ENCODE results near the gene ARHGEF11. TPM values are rescaled to one million over a fixed set of nuclear protein-coding genes. Genes with fewer than 3 reads are reported as not detected.

Gene ARHGEF11
- total RNA-seq, 6 donors from 2014 or later, result 39.2 to 170 (median 50.9) TPM

DNA sequence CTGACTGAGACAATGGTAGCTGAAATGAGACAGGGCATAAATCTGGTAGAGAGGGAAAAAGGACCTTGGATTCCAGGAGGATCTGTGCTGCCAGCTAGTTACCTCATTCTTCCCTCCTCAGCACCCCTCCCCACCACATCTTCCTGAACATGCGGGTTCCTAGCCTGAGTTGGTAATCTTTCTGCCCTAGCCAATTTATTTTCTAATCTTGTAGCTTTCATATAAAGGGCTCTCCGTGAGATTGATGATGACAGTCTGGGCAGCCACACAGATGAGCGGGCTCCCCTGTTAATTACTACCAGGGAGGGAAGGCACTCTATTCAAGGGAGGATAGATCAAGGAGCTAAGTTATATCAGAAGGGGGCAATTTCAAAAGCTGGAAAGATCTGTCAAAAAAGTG lies 20.2 kb downstream of the ARHGEF11 start:
- 69 to 72% methylated on average over 3 of the region's 3 CpGs for WGBS, 2 donors
- no peak overlapping the region for H3K4me3 ChIP-seq
- no peaks in the 10 kb centered on the region for H3K36me3 ChIP-seq
- ATAC-seq (ENCODE audit: low FRiP score in 2 of 2), result peak in 1 of 2 donors; percentile 69
- no peak overlapping the region for H3K27ac ChIP-seq
- DNase-seq, result no peak
- H3K27me3 ChIP-seq, result no peaks in the 10 kb centered on the region
- TF ChIP-seq POLR2A (IDR thresholded peaks at IDR 0.05) (no peak), EP300 (IDR thresholded peaks at IDR 0.05) (no peak)
- TF ChIP-seq, protein P1, sequence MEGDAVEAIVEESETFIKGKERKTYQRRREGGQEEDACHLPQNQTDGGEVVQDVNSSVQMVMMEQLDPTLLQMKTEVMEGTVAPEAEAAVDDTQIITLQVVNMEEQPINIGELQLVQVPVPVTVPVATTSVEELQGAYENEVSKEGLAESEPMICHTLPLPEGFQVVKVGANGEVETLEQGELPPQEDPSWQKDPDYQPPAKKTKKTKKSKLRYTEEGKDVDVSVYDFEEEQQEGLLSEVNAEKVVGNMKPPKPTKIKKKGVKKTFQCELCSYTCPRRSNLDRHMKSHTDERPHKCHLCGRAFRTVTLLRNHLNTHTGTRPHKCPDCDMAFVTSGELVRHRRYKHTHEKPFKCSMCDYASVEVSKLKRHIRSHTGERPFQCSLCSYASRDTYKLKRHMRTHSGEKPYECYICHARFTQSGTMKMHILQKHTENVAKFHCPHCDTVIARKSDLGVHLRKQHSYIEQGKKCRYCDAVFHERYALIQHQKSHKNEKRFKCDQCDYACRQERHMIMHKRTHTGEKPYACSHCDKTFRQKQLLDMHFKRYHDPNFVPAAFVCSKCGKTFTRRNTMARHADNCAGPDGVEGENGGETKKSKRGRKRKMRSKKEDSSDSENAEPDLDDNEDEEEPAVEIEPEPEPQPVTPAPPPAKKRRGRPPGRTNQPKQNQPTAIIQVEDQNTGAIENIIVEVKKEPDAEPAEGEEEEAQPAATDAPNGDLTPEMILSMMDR (IDR thresholded peaks at IDR 0.05), result no peak
- H3K9me3 ChIP-seq, result peaks cover 6 to 18% (median 10%) of the 10 kb centered on the region in 4 donors
- peaks cover 0 to 10% (median 0%) of the 10 kb centered on the region in 4 donors for H3K4me1 ChIP-seq

DNA sequence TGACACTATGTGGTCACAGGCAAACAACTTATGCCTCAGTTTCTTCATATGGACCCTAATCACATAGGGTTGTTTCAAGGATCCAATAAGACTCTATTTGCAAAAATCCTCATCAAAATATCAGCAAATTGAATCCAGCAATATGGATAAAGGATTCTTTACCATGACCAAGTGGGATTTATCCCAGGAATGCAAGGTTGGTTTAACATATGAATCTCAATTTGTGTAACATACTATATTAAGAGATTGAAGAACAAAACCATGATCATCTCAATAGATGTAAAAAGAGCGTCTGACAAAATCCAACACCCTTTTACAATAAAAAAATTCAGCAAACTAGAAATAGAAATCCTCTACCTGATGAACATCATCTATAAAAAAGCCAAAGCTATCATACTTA lies 23.9 kb downstream of the ARHGEF11 start:
- WGBS, 2 donors, result 94 to 97% methylated on average over 1 of the region's 1 CpG

DNA sequence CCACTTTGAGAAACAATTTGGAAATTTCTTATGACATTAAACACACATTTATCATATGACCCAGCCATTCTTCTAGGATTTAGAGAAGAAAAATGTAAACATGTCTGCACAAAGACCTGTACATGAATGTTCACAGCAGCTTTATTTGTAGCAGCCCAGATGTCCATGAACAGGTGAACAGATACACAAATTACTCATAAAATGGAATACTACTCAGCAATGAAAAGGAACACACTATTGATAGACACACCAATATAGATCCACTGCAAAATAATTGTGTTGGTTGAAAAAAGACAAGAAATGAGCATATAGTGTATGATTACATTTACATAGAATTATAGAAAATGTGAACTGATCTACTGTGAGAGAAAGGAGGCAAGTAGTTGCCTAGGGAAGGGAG lies 26.1 kb downstream of the ARHGEF11 start:
- H3K27ac ChIP-seq, result no peak overlapping the region
- H3K36me3 ChIP-seq, result no peaks in the 10 kb centered on the region
- no peaks in the 10 kb centered on the region for H3K4me1 ChIP-seq
- H3K27me3 ChIP-seq, result no peaks in the 10 kb centered on the region
- H3K9me3 ChIP-seq, result peaks cover 6 to 18% (median 10%) of the 10 kb centered on the region in 4 donors
- H3K4me3 ChIP-seq, result no peak overlapping the region
- no peak for DNase-seq
- TF ChIP-seq POLR2A (IDR thresholded peaks at IDR 0.05), result no peak
- TF ChIP-seq EP300 (IDR thresholded peaks at IDR 0.05), result no peak
- TF ChIP-seq, protein P1 (IDR thresholded peaks at IDR 0.05), result no peak
- no peak for TF ChIP-seq POLR2AphosphoS5 (IDR thresholded peaks at IDR 0.05)
- no peak for ATAC-seq (ENCODE audit: low FRiP score in 2 of 2)

More for the DNA sequence above, 23.9 kb downstream of the ARHGEF11 start:
- TF ChIP-seq EP300 (IDR thresholded peaks at IDR 0.05) (no peak), POLR2A (IDR thresholded peaks at IDR 0.05) (no peak), POLR2AphosphoS5 (IDR thresholded peaks at IDR 0.05) (no peak)
- TF ChIP-seq, protein P1 (IDR thresholded peaks at IDR 0.05), result no peak
- H3K27me3 ChIP-seq, result no peaks in the 10 kb centered on the region
- no peak overlapping the region for H3K27ac ChIP-seq
- no peaks in the 10 kb centered on the region for H3K36me3 ChIP-seq
- no peak overlapping the region for H3K4me3 ChIP-seq
- peaks cover 6 to 18% (median 10%) of the 10 kb centered on the region in 4 donors for H3K9me3 ChIP-seq
- peaks cover 0 to 10% (median 0%) of the 10 kb centered on the region in 4 donors for H3K4me1 ChIP-seq
- no peak for ATAC-seq (ENCODE audit: low FRiP score in 2 of 2)
- DNase-seq, result no peak

DNA sequence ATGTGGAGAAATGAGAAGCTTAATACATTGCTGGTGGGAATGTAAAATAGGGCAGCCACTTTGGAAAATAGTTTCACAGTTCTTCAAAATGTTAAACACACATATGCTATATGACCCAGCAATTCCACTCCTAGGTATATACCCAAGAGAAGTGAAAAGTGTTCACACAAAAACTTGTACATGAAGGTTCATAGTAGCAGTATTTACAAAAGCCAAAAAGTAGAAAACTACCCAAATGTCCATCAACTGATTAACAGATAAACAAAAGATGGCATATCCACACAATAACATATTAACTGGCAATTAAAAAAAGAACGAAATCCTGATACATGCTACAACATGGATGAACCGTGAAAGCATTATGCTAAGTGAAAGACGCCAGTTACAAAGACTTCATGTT lies 33.7 kb downstream of the ARHGEF11 start:
- ATAC-seq (ENCODE audit: low FRiP score in 2 of 2), result no peak
- 98 to 99% methylated on average over 3 of the region's 3 CpGs for WGBS, 2 donors
- Histone ChIP-seq H3K4me3 (no peak overlapping the region), H3K36me3 (no peaks in the 10 kb centered on the region), H3K27ac (no peak overlapping the region), H3K4me1 (peaks cover 0 to 16% (median 7%) of the 10 kb centered on the region in 4 donors), H3K9me3 (no peaks in the 10 kb centered on the region), H3K27me3 (no peaks in the 10 kb centered on the region)
- no peak for DNase-seq
- TF ChIP-seq, protein P1 (IDR thresholded peaks at IDR 0.05), result no peak
- TF ChIP-seq EP300 (IDR thresholded peaks at IDR 0.05) (no peak), POLR2AphosphoS5 (IDR thresholded peaks at IDR 0.05) (no peak), POLR2A (IDR thresholded peaks at IDR 0.05) (no peak)

DNA sequence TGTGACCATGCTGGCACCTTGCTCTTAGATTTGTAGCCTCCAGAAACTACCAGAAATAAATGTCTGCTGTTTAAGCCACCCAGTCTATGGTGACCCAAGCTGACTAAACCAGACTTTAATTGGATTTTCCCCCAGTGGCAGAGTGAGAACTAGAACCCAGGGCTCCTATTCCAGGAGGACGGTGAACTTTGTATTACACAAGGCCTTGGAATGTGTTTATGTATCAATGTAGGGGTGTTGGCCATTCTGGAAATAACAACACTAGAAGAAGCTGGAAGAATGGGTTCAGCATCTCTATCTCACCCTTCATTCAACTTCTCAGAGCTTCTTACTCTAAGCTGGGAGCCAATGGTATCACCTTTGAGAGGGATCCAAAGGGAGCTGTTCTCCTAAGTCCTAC lies 37.0 kb downstream of the ARHGEF11 start:
- 67 to 86% methylated on average over 1 of the region's 1 CpG for WGBS, 2 donors
- TF ChIP-seq EP300 (IDR thresholded peaks at IDR 0.05), result no peak
- TF ChIP-seq, protein P1 (IDR thresholded peaks at IDR 0.05), result no peak
- TF ChIP-seq POLR2A (IDR thresholded peaks at IDR 0.05), result no peak
- TF ChIP-seq POLR2AphosphoS5 (IDR thresholded peaks at IDR 0.05), result no peak
- peaks cover 0 to 26% (median 11%) of the 10 kb centered on the region in 4 donors for H3K4me1 ChIP-seq
- no peaks in the 10 kb centered on the region for H3K27me3 ChIP-seq
- no peak for ATAC-seq (ENCODE audit: low FRiP score in 2 of 2)
- H3K36me3 ChIP-seq, result no peaks in the 10 kb centered on the region
- H3K27ac ChIP-seq, result no peak overlapping the region
- DNase-seq, result no peak
- H3K9me3 ChIP-seq, result no peaks in the 10 kb centered on the region
- no peak overlapping the region for H3K4me3 ChIP-seq

Measured in upper lobe of left lung (tissue), 6 donors.